ENCODE measurements around the gene P2RX5. TPM values are rescaled to one million over a fixed set of nuclear protein-coding genes. Genes with fewer than 3 reads are reported as not detected.

Gene P2RX5
- total RNA-seq, 2 donors from 2014 or later: 22.0 to 74.3 TPM

DNA sequence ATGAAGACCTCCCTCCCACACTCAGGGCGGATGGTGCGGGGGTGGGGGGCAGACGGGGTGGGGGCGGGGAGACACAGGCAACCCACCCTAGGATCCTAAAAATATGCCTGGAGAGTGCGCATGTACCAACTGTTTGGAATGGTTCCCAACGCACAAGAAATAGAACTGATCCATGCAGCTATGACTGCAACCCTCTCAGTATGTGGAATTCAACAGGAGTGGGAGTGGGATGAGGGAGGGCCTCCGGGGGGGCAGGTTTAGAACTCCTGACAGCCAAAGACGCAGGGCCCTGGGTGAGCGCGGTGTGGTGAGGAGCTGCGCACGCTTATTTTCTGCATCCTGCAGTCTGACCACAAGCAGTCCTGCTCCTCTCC lies 1.1 kb upstream of the P2RX5 start:
- no peak for ATAC-seq (replicated peaks)
- no peak overlapping the region for H3K4me3 Mint-ChIP-seq
- H3K36me3 Mint-ChIP-seq (ENCODE audit: low read depth): peaks cover 5% of the 10 kb centered on the region
- H3K27me3 Mint-ChIP-seq: no peaks in the 10 kb centered on the region
- no peaks in the 10 kb centered on the region for H3K9me3 Mint-ChIP-seq
- peaks cover 5% of the 10 kb centered on the region for H3K4me1 Mint-ChIP-seq
- H3K27ac Mint-ChIP-seq: no peak overlapping the region

DNA sequence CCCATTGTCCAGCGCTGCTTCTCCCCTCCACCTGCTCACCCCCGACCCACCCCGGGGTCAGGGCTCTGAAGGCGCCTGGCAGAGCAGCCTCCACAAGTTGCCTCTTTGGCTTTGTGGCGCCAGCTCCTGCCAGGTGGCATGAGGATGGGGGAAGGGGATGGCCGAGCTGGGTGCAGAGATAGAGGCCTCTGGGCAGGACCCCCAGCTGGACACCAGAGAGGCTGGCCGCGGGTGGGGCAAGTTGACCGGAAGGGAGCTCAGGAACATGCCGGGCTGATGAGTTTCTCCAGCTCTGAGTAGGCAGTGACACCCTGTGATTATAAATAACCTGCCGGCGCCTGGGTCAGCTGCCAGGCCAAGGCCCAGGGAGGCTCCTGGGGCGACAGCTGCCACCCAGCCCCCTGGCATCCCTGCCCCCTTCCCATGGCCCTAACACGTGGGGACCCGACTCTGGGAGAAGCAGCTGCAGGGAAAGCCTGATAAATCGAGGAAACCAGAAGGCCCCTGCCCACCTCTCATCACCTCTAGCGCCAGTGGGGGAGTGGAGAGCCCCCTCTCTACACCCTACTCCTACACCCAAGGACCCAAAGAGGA lies 729 bp downstream of the P2RX5 start:
- no peak overlapping the region for H3K27ac Mint-ChIP-seq
- H3K4me1 Mint-ChIP-seq: peaks cover 5% of the 10 kb centered on the region
- peak overlapping the region; percentile 79 for H3K4me3 Mint-ChIP-seq
- H3K36me3 Mint-ChIP-seq (ENCODE audit: low read depth): peaks cover 16% of the 10 kb centered on the region
- ATAC-seq (replicated peaks): no peak
- no peaks in the 10 kb centered on the region for H3K9me3 Mint-ChIP-seq
- H3K27me3 Mint-ChIP-seq: no peaks in the 10 kb centered on the region

DNA sequence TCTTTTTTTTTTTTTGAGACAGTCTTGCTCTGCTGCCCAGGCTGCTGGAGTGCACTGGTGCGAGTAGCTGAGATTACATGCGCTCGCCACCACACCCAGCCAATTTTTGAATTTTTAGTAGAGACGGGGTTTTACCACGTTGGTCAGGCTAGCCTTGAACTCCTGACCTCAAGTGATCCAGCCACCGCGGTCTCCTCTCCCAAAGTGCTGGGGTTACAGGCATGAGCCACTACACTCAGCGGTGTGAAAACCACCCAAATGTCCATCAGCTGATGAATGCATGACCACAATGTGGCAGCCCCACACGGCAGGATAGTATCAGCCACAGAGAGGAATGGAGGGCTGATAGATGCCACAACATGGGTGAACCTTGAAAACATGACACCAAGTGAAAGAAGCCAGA lies 2.1 kb downstream of the P2RX5 start:
- Mint-ChIP-seq H3K4me1 (peaks cover 5% of the 10 kb centered on the region), H3K27me3 (no peaks in the 10 kb centered on the region), H3K36me3 (ENCODE audit: low read depth) (peaks cover 24% of the 10 kb centered on the region), H3K9me3 (no peaks in the 10 kb centered on the region), H3K27ac (peak overlapping the region; percentile 77), H3K4me3 (peak overlapping the region; percentile 79)
- ATAC-seq (replicated peaks): peak; percentile 92

DNA sequence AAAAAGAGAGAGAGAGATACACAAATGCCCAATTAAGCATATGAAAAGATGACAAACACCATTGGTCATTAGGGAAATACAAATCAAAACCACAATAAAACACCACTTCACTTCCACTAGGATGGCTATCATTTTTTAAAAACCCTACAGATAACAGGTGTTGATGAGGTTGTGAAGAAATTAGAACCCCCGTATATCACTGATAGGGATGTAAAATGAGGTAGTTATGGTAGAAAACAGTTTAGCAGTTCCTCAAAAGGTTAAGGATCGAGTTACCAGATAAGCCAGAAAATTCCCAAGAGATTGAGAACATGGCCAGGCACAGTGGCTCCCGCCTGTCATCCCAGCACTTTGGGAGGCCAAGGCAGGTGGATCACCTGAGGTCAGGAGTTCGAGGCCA lies 2.8 kb downstream of the P2RX5 start:
- peaks cover 5% of the 10 kb centered on the region for H3K4me1 Mint-ChIP-seq
- no peak overlapping the region for H3K4me3 Mint-ChIP-seq
- peaks cover 24% of the 10 kb centered on the region for H3K36me3 Mint-ChIP-seq (ENCODE audit: low read depth)
- no peaks in the 10 kb centered on the region for H3K27me3 Mint-ChIP-seq
- no peaks in the 10 kb centered on the region for H3K9me3 Mint-ChIP-seq
- no peak for ATAC-seq (replicated peaks)
- no peak overlapping the region for H3K27ac Mint-ChIP-seq

DNA sequence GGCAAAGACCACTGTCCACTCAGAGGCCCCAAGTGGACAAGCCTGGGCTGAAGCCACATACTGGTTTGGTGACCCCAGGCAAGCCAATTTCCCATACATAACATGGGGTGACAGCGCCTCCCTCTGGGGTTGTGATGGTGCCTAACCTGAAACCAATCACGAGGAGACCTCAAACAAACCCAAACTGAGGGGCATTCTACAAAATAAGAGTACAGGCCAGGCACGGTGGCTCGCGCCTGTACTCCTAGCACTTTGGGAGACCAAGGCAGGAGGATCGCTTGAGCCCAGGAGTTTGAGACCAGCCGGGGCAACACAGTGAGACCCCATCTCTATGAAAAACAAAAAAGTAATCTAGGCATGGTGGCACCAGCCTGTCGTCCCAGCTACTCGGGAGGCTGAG lies 3.6 kb downstream of the P2RX5 start:
- no peak for ATAC-seq (replicated peaks)

DNA sequence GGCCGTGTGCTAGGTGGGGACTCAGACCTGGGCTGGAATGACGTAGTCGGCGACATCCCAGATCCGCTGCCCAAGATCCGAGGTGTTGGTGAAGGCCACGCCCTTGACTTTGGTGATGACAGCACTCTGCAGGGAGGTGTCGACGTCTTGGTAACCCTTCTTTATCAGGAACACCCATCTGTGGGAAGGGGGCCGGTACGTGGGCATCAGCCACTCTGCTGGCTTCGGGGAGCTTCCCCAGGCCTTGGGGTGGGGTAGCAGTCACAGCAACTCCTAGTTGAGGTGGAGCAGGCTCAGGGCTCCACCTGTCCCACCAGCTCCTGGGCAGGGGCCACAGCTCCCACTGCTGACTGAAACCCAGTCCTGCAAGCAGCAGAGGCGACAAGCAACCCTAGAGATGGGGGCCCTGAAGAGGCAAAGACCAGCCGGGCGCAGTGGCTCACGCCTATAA lies 4.3 kb downstream of the P2RX5 start:
- H3K36me3 Mint-ChIP-seq (ENCODE audit: low read depth): peaks cover 24% of the 10 kb centered on the region
- no peaks in the 10 kb centered on the region for H3K27me3 Mint-ChIP-seq
- H3K4me3 Mint-ChIP-seq: no peak overlapping the region
- no peak for ATAC-seq (replicated peaks)
- H3K4me1 Mint-ChIP-seq: peaks cover 5% of the 10 kb centered on the region
- H3K9me3 Mint-ChIP-seq: no peaks in the 10 kb centered on the region
- no peak overlapping the region for H3K27ac Mint-ChIP-seq

More for the DNA sequence above, 3.6 kb downstream of the P2RX5 start:
- Mint-ChIP-seq H3K4me1 (peaks cover 5% of the 10 kb centered on the region), H3K36me3 (ENCODE audit: low read depth) (peaks cover 24% of the 10 kb centered on the region), H3K27me3 (no peaks in the 10 kb centered on the region), H3K4me3 (no peak overlapping the region), H3K9me3 (no peaks in the 10 kb centered on the region), H3K27ac (no peak overlapping the region)

DNA sequence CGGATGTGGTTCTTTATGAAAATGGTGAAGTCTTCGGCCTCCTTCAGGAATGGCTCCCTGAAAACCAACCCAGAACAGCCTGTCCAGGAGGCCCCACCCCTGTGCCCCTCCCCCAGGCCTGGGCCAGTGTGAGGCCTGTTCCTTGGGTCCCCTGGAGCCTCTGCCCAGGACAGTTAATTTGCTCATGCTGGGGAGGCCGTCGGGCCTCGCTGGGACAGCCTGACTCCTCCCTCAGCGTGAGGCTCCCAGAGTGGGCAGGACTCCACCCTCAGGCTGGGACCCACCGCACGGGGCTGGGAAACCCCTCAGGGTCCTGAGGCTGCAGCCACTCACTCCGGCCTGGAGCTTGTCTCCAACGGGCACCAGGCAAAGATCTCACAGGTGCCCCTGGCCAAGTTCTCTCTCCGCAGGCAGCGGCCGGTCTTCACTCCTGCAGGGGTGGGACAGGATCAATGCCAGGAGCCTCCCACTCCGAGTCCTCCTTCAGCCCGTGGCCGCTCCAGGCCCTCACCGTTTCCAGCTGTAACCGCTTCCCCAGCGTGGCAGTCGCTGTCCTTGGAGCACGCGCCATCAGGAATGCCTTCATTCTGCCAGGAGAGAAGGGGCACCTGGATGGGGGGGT lies 5.8 kb downstream of the P2RX5 start:
- peaks cover 5% of the 10 kb centered on the region for H3K4me1 Mint-ChIP-seq
- peaks cover 24% of the 10 kb centered on the region for H3K36me3 Mint-ChIP-seq (ENCODE audit: low read depth)
- no peak overlapping the region for H3K27ac Mint-ChIP-seq
- no peak for ATAC-seq (replicated peaks)
- no peak overlapping the region for H3K4me3 Mint-ChIP-seq
- H3K9me3 Mint-ChIP-seq: no peaks in the 10 kb centered on the region
- no peaks in the 10 kb centered on the region for H3K27me3 Mint-ChIP-seq

DNA sequence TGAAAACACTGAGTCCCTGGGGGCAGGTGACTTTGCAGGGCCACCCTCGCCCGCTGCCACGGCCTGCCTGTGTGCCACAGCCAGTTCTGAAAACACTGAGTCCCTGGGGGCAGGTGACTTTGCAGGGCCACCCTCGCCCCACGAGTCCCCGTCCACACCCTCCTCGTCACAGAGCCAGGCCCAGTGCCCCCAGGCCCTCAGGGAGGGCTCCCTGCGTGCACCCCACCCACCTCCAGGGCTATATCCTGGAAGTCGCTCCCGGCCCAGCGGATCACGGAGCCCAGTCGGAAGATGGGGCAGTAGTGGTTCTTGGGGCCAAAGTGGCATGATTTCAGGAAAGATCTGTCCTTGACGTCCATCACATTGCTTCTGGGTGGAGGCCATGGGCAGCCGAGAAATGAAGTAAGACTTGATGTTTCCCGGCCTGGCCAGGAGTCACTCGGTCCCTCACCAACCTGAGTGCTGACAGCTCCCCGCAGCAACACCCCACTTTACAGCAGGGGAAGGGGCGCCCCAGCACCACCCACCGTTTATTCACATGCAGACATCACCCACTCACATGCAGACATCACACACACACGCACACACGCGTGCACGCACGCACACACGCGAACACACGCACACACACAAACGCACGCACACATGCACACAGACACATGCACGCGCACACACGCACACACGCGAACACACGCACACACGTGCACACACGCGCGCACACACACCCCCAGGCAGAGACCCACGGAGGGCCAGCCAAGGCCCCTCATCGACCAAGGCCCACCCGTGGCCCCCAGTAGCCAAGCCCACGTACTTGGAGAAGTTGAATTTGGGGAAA lies 6.5 kb downstream of the P2RX5 start:
- H3K4me1 Mint-ChIP-seq: peaks cover 1% of the 10 kb centered on the region
- no peaks in the 10 kb centered on the region for H3K9me3 Mint-ChIP-seq
- no peak overlapping the region for H3K4me3 Mint-ChIP-seq
- H3K27ac Mint-ChIP-seq: no peak overlapping the region
- no peaks in the 10 kb centered on the region for H3K27me3 Mint-ChIP-seq
- H3K36me3 Mint-ChIP-seq (ENCODE audit: low read depth): peaks cover 24% of the 10 kb centered on the region
- ATAC-seq (replicated peaks): no peak

DNA sequence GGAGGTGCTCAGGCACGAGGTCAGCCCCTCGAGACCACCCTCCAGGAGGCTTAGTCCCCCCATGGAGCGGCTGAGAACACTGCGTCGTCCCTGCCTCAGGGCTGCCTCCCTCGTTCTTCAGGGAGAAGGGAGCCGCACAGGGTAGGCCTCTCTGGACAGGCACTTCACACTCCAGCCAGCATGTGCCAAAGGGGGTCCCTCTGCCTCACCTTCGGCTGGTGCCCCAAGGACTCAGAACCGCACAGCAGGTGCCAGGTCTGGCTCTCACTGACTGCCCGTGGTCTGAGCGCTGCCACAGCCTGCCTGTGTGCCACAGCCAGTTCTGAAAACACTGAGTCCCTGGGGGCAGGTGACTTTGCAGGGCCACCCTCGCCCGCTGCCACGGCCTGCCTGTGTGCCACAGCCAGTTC lies 7.1 kb downstream of the P2RX5 start:
- H3K27ac Mint-ChIP-seq: no peak overlapping the region
- H3K9me3 Mint-ChIP-seq: no peaks in the 10 kb centered on the region
- ATAC-seq (replicated peaks): no peak
- no peaks in the 10 kb centered on the region for H3K27me3 Mint-ChIP-seq
- no peak overlapping the region for H3K4me3 Mint-ChIP-seq
- H3K4me1 Mint-ChIP-seq: no peaks in the 10 kb centered on the region
- H3K36me3 Mint-ChIP-seq (ENCODE audit: low read depth): peaks cover 21% of the 10 kb centered on the region

DNA sequence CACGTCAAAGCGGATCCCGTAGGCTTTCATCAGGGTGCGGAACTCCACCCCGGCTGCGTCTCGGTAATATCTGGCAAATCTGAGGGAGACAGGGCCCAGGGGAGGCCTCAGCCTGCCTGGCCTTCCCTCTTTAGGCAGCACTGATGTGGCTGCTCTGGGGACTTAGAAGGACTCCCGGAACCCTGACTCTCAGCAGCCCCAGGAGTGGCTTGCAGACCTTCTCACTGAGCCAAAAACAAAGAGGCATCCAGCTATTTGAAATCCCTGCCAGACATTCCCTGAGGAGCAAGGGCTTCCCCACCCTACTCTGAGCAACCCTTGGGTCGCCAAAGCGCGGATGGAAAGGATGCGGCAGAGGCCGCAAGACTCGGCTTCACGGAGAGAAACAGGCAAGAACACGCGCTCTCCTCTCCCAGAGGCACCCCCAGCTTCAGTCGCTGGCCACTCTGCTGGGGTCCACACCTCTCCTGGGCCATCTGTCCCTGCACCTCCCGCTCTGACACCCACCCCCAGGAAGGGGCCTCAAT lies 7.9 kb downstream of the P2RX5 start:
- no peak overlapping the region for H3K27ac Mint-ChIP-seq
- ATAC-seq (replicated peaks): no peak

DNA sequence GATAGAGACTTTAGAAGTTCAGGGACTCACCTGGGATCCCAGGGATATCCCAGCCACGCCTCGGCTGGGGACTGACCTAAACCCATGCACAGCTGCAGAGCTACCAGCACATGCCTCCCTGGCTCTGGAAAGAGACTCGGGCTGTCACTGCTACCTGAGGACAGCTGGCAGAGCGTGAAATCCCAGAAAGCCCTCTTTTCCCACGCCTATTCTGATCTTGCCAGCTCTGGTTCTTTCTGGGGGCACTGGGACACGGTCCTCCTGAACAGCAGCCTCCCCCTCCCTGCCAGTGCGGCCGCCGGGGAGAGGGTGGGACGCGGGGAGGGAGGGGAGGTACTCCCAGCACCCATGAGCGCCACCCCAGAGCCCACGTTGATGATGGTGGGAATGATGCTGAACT lies 10.8 kb downstream of the P2RX5 start:
- H3K9me3 Mint-ChIP-seq: no peaks in the 10 kb centered on the region
- no peak overlapping the region for H3K4me3 Mint-ChIP-seq
- H3K36me3 Mint-ChIP-seq (ENCODE audit: low read depth): peaks cover 7% of the 10 kb centered on the region
- no peaks in the 10 kb centered on the region for H3K4me1 Mint-ChIP-seq
- ATAC-seq (replicated peaks): no peak
- no peak overlapping the region for H3K27ac Mint-ChIP-seq
- H3K27me3 Mint-ChIP-seq: no peaks in the 10 kb centered on the region

More for the DNA sequence above, 7.9 kb downstream of the P2RX5 start:
- peaks cover 19% of the 10 kb centered on the region for H3K36me3 Mint-ChIP-seq (ENCODE audit: low read depth)
- no peaks in the 10 kb centered on the region for H3K9me3 Mint-ChIP-seq
- H3K4me3 Mint-ChIP-seq: no peak overlapping the region
- no peaks in the 10 kb centered on the region for H3K4me1 Mint-ChIP-seq
- H3K27me3 Mint-ChIP-seq: no peaks in the 10 kb centered on the region

DNA sequence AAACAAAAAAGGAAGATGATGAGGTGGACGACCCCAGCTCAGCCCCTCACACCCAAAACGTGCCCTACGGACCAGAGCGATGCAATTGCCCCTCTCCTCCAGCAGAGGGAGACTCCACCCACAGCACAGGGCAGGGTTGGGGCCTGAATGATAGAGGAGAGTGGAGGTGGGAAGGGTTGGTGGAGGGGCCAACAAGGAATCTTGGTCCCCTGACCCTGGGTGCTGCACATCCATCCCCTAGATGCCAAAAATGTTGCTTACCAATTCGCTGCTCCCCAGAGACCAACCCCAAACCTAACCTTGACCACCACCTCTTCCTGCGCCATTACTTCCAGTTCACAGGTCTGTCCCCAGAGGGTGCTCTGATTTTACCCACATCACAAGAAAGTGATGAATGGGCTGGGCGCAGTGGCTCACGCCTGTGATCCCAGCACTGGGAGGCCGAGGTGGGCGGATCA lies 12.9 kb downstream of the P2RX5 start:
- no peaks in the 10 kb centered on the region for H3K27me3 Mint-ChIP-seq
- no peaks in the 10 kb centered on the region for H3K4me1 Mint-ChIP-seq
- H3K36me3 Mint-ChIP-seq (ENCODE audit: low read depth): no peaks in the 10 kb centered on the region
- H3K4me3 Mint-ChIP-seq: no peak overlapping the region
- H3K27ac Mint-ChIP-seq: no peak overlapping the region
- H3K9me3 Mint-ChIP-seq: no peaks in the 10 kb centered on the region
- ATAC-seq (replicated peaks): peak; percentile 92

DNA sequence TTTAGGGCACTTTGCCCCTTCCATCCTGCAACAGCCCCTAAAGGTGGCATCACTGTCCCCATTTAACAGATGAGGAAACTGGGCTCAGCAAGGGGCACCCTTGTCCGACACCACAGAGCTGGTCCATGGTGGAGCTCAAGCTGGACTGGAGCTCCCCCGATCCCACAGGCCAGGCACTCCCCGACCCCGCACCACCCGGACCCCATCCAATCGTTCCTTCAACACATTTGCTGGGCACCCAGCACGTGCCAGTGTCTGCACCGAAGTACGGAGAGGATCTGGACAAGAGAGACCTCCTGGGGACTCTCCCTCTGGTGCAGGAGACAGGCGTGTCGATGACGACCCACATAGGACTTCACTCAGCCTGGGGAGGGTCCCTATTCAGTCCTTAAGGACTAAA lies 13.9 kb downstream of the P2RX5 start:
- H3K9me3 Mint-ChIP-seq: no peaks in the 10 kb centered on the region
- ATAC-seq (replicated peaks): no peak

DNA sequence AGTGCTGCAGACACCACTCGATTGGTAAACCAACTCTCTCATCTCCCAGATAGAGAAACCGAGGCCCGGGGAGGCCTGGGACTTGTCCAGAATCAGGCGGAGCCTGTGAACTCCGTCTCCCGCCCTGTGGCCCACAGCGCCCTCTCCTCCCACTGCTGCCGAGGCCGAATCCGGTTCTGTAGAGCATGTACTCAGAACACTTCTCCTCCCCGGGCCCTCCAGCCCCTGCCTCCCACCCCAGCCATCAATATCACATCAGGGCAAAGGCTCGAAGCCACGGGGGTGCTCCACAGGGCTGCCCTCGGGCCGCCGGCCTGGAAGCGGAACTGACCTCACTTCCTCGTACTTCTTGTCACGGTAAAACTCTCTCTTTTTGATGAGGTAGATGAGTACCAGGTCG lies 14.4 kb downstream of the P2RX5 start:
- ATAC-seq (replicated peaks): no peak
- H3K27ac Mint-ChIP-seq: peak overlapping the region; percentile 22
- no peaks in the 10 kb centered on the region for H3K27me3 Mint-ChIP-seq
- H3K9me3 Mint-ChIP-seq: no peaks in the 10 kb centered on the region
- H3K4me3 Mint-ChIP-seq: no peak overlapping the region
- H3K4me1 Mint-ChIP-seq: no peaks in the 10 kb centered on the region
- H3K36me3 Mint-ChIP-seq (ENCODE audit: low read depth): no peaks in the 10 kb centered on the region

More for the DNA sequence above, 13.9 kb downstream of the P2RX5 start:
- Mint-ChIP-seq H3K27ac (peak overlapping the region; percentile 22), H3K4me3 (no peak overlapping the region), H3K36me3 (ENCODE audit: low read depth) (no peaks in the 10 kb centered on the region), H3K4me1 (no peaks in the 10 kb centered on the region), H3K27me3 (no peaks in the 10 kb centered on the region)

DNA sequence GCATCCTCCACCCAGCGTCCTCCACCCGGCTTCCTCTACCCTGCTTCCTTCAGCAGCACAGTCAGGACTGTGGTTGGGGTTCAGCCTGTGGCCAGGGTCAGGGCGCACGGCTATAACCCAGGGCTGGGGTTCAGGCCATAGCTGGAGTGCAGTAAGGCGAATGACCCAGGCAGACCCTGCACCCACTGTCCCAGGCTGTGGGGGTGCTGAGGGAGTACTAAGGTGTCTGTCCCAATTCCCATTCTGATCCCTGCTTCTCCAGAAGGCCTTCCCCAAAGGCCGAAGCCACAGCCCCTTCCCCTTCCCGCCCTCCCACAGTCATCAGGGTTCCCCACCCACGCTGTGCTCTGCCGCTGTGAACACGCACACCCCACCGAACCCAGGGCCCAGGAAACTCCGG lies 14.9 kb downstream of the P2RX5 start:
- no peak overlapping the region for H3K4me3 Mint-ChIP-seq
- no peak for ATAC-seq (replicated peaks)
- no peaks in the 10 kb centered on the region for H3K4me1 Mint-ChIP-seq
- no peaks in the 10 kb centered on the region for H3K9me3 Mint-ChIP-seq
- no peaks in the 10 kb centered on the region for H3K27me3 Mint-ChIP-seq
- no peak overlapping the region for H3K27ac Mint-ChIP-seq
- no peaks in the 10 kb centered on the region for H3K36me3 Mint-ChIP-seq (ENCODE audit: low read depth)

Measured in activated T-helper 17 cell treated with anti-CD3 and anti-CD28 coated beads, Interleukin-2, amount 50 U/mL, for 72 hours (primary cell).